HCT116 (cell line): Measurements from ENCODE around the gene PPP1R3E. TPM values are rescaled to one million over a fixed set of nuclear protein-coding genes. Genes with fewer than 3 reads are reported as not detected.

ENCODE experiments used
- ATAC-seq: fragments of 200-7000 bp; cut with Tn5 transposase; 2 replicates; pipeline ENCODE4 v1.9.1; 2020; ENCODE audit warnings: mild to moderate bottlenecking, moderate library complexity
- BruUV-seq: library from RNA; stranded (reverse); fragments of 400-500 nt; replicated peaks from 2 replicates; lab custom pipeline; 2021; lab: Mats Ljungman, UMichigan
- CTCF ChIA-PET: fragments of 300-600 bp; sonication (Branson Sonifier 250); formaldehyde crosslinking; loops from one replicate; lab custom pipeline; 2021; ENCODE audit warnings: antibody characterized with exemption; lab: Charles Lee
- POLR2A ChIA-PET: fragments of 300-600, 350-600 bp; sonication (Branson Sonifier 250); formaldehyde crosslinking; loops from one replicate; lab custom pipeline; 2021; ENCODE audit warnings: antibody characterized with exemption; lab: Charles Lee
- RAD21 ChIA-PET, 2 experiments: fragments of 300-600 bp; sonication (Branson Sonifier 250); formaldehyde crosslinking; loops; one replicate each; lab custom pipeline; 2023; ENCODE audit warnings: low total read pairs in 2 of 2; ENCODE audit not compliant: uncharacterized antibody in 2 of 2, unreplicated experiment in 2 of 2, low non-redundant PET in 1 of 2; lab: Charles Lee
- DNase-seq: peaks from one replicate; pipeline ENCODE4 v3.0.0-alpha.2; 2010; ENCODE audit warnings: low read depth, low spot score
- H2AFZ ChIP-seq: fragments of 200-600 bp; shearing (Covaris generic), sonication (generic); 2 replicates; pipeline ENCODE4 v1.6.1; 2017; ENCODE audit warnings: low read depth, mixed run types, mixed read lengths, antibody characterized with exemption, low read length; ENCODE audit not compliant: poor library complexity, severe bottlenecking
- H3K27ac ChIP-seq: 2 replicates; pipeline ENCODE4 v1.5.1; 2012; ENCODE audit warnings: low read depth, low read length
- H3K27me3 ChIP-seq: fragments of 200-600 bp; sonication (generic); 2 replicates; pipeline ENCODE4 v1.6.1; 2016; ENCODE audit warnings: mixed run types, low read length, mixed read lengths; ENCODE audit not compliant: insufficient read depth
- H3K36me3 ChIP-seq, 2 experiments: fragments of 200-500 bp in 1 of 2; fragments of 200-600 bp in 1 of 2; sonication (Bioruptor generic) in 1 of 2; sonication (generic) in 1 of 2; 2 replicates each; pipeline versions ENCODE4 v1.5.1 to v1.6.1; 2014 to 2016; ENCODE audit warnings: low read length in 2 of 2, inconsistent platforms in 1 of 2, mixed read lengths in 1 of 2, mixed run types in 1 of 2; ENCODE audit not compliant: insufficient read depth in 2 of 2, control insufficient read depth in 1 of 2
- H3K4me1 ChIP-seq, 2 experiments: fragments of 200-600 bp in 1 of 2; sonication (generic) in 1 of 2; 2 replicates each; pipeline versions ENCODE4 v1.5.1 to v1.6.1; 2012 to 2017; ENCODE audit warnings: low read length in 2 of 2, inconsistent platforms in 1 of 2, mild to moderate bottlenecking in 1 of 2, mixed read lengths in 1 of 2, mixed run types in 1 of 2, moderate library complexity in 1 of 2; ENCODE audit not compliant: insufficient read depth in 2 of 2, control insufficient read depth in 1 of 2
- H3K4me2 ChIP-seq: fragments of 200-600 bp; sonication (generic); 2 replicates; pipeline ENCODE4 v1.6.1; 2017; ENCODE audit warnings: mixed run types, low read length, mixed read lengths
- H3K4me3 ChIP-seq, 2 experiments: fragments of 200-600 bp in 1 of 2; sonication (generic) in 1 of 2; replicated peaks in 1 of 2; 2 replicates each; pipeline ENCODE4 v1.5.1; 2011 to 2016; ENCODE audit warnings: low read length in 2 of 2, control low read depth in 1 of 2, low read depth in 1 of 2, mild to moderate bottlenecking in 1 of 2, mixed read lengths in 1 of 2, mixed run types in 1 of 2
- H3K79me2 ChIP-seq: fragments of 200-600 bp; sonication (generic); 2 replicates; pipeline ENCODE4 v1.6.1; 2017; ENCODE audit warnings: mild to moderate bottlenecking, mixed run types, low read length, moderate library complexity, mixed read lengths; ENCODE audit not compliant: insufficient read depth
- H3K9ac ChIP-seq: fragments of 200-600 bp; sonication (generic); 2 replicates; pipeline ENCODE4 v1.6.1; 2016; ENCODE audit warnings: low read length, mixed read lengths
- H3K9me2 ChIP-seq: fragments of 200-600 bp; sonication (generic), shearing (Covaris generic); 2 replicates; pipeline ENCODE4 v1.6.1; 2017; ENCODE audit warnings: mixed run types, mild to moderate bottlenecking, moderate library complexity; ENCODE audit not compliant: insufficient read depth
- H3K9me3 ChIP-seq, 2 experiments: fragments of 200-500 bp in 1 of 2; fragments of 200-600 bp in 1 of 2; sonication (Bioruptor generic) in 1 of 2; sonication (generic) in 1 of 2; 2 replicates each; pipeline ENCODE4 v1.6.1; 2014 to 2017; ENCODE audit warnings: low read length in 2 of 2, mixed read lengths in 2 of 2, inconsistent platforms in 1 of 2, low read depth in 1 of 2, mild to moderate bottlenecking in 1 of 2, mixed run types in 1 of 2, moderate library complexity in 1 of 2; ENCODE audit not compliant: control insufficient read depth in 1 of 2, insufficient read depth in 1 of 2
- H4K20me1 ChIP-seq: fragments of 200-600 bp; sonication (generic), shearing (Covaris generic); 2 replicates; pipeline ENCODE4 v1.6.1; 2017; ENCODE audit warnings: mixed run types, mild to moderate bottlenecking, moderate library complexity; ENCODE audit not compliant: insufficient read depth
- ELF1 ChIP-seq: IDR thresholded peaks from 2 replicates; pipeline ENCODE4 v1.6.1; 2012; ENCODE audit warnings: low read depth, borderline replicate concordance
- FOSL1 ChIP-seq: IDR thresholded peaks from 2 replicates; pipeline ENCODE4 v1.6.1; 2012; ENCODE audit warnings: low read depth
- POLR2A ChIP-seq: IDR thresholded peaks from 2 replicates; pipeline ENCODE4 v1.7.0; 2011; ENCODE audit warnings: borderline replicate concordance; ENCODE audit not compliant: insufficient read depth, insufficient read length; ENCODE audit errors: extremely low read depth
- POLR2AphosphoS5 ChIP-seq: IDR thresholded peaks from 2 replicates; pipeline ENCODE4 v1.6.1; 2011; ENCODE audit warnings: mild to moderate bottlenecking, low read depth, low read length, moderate library complexity
- RAD21 ChIP-seq: IDR thresholded peaks from 2 replicates; pipeline ENCODE4 v1.6.1; 2012; ENCODE audit warnings: low read depth, mild to moderate bottlenecking
- SIN3A ChIP-seq: IDR thresholded peaks from 2 replicates; pipeline ENCODE4 v1.6.1; 2012; ENCODE audit warnings: low read depth
- SP1 ChIP-seq: IDR thresholded peaks from 2 replicates; pipeline ENCODE4 v1.6.1; 2012; ENCODE audit warnings: low read depth
- SRF ChIP-seq: IDR thresholded peaks from 2 replicates; pipeline ENCODE4 v1.6.1; 2012; ENCODE audit warnings: low read depth
- intact Hi-C: fragments of 100-400 bp; cut with micrococcal nuclease; formaldehyde crosslinking; loops from 2 replicates; pipeline ENCODE4 v1.10.0; 2022
- total RNA-seq: library from RNA; stranded (reverse); gene quantifications from one replicate; pipeline ENCODE4 v1.2.1, GENCODE V29; 2021; ENCODE audit not compliant: unreplicated experiment
- TF ChIP-seq, protein P1 (sequence below): IDR thresholded peaks from 2 replicates; pipeline ENCODE4 v1.6.1; 2012

Gene PPP1R3E
- total RNA-seq, 1 experiment from 2014 or later, result 5.6 TPM

DNA sequence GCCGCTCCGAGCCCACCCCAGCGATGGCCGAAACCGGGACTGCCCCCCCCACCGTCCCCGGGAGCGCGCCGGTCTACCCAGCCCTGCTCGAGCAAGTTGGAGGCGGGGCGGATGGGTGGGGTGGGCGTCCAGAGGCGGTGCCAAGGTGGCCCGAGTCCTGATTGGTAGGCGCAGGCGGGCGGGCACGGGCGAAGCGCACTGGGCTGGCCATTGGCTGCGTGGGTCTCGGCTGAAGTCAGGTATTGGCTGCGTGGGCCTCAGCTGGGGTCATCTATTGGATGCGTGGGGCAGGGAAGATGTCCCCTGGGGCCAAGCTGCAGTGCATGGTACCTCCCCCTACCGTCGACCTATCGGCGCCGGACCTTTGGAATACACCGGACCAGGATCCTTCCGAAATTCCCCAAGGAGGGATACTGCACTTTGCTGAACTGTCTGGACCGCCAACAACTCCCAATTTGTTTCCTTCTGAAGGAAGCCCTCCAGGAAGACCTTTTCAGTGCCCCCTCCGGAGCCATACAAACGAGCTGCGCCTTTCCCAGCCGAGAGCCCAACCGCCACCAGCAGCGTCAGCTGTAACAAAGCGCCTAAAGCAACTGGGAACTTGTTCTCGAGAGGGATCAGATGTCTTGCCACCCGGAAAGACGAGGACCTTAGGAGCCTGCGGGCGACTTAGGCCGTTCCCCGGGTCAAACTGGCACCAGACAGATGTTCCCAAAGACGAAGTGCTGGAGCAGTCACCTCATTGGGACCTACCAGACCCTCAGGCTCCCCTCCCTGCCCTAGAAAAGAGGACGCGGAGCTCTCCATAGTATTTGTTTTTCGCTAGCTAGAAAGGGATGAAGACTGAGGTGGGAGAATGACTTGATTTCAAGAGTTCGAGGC, 16.4 kb downstream of the PPP1R3E start, which contains the start of gene HOMEZ:
Gene HOMEZ (minus strand): TSS at position 113 of the 882 bp plus-strand sequence. CDS start 180 bp downstream, outside the sequence.
- TSS peak; percentile 97 for BruUV-seq
- Histone ChIP-seq H2AFZ (peak within 1 kb of the TSS; percentile 77), H3K9me2 (no peaks in the 10 kb centered on the region), H3K4me2 (peak within 1 kb of the TSS; percentile 92), H3K27ac (peak within 1 kb of the TSS; percentile 77), H3K36me3 (no peaks in the 10 kb centered on the region; a peak in 1 of 4 replicates), H3K9me3 (no peaks in the 10 kb centered on the region), H3K4me3 (peak within 1 kb of the TSS; percentile 74 to 96), H3K4me1 (peaks cover 10 to 14% of the 10 kb centered on the region in 2 experiments), H4K20me1 (no peaks in the 10 kb centered on the region), H3K79me2 (peaks cover 20% of the 10 kb centered on the region), H3K9ac (peak within 1 kb of the TSS; percentile 96), H3K27me3 (no peaks in the 10 kb centered on the region)
- peak; percentile 61 for TF ChIP-seq POLR2A
- TF ChIP-seq, protein P1, sequence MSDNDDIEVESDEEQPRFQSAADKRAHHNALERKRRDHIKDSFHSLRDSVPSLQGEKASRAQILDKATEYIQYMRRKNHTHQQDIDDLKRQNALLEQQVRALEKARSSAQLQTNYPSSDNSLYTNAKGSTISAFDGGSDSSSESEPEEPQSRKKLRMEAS, result 0 out of 2 replicates have a peak, but pooled peaks have one; percentile 2
- peak; percentile 82 for TF ChIP-seq POLR2AphosphoS5
- no peak for TF ChIP-seq ELF1
- no peak for TF ChIP-seq FOSL1
- TF ChIP-seq SP1, result peak; percentile 97
- no peak for TF ChIP-seq SRF
- TF ChIP-seq RAD21, result no peak
- TF ChIP-seq SIN3A, result peak; percentile 35; the same call in 1 of the 2 replicates
- RAD21 ChIA-PET, result no interaction called here
- ATAC-seq (peak; percentile 98), DNase-seq (peak; percentile 92)
- intact Hi-C loops, result loop anchor here (1.0 kb wide), 1 partner anchor 35 kb away; the partner anchor contains the start of gene PABPN1
- CTCF ChIA-PET, result interaction anchor here (0.6 to 4.7 kb wide), 7 partner anchors 8 to 217 kb away, joined by 3 to 27 read pairs (median 3); no protein-coding TSS in a partner anchor
- POLR2A ChIA-PET, result interaction anchor here (0.6 to 1.5 kb wide), 9 partner anchors 13 to 1983 kb away, joined by 3 to 6 read pairs (median 4); partner anchors contain the start of genes ACIN1, BCL2L2, C14orf119 and PABPN1
